Activated B cell treated with CpG ODN at 0.5 μM for 24 hours (primary cell): Measurements from ENCODE around the gene PCLO. TPM values are rescaled to one million over a fixed set of nuclear protein-coding genes. Genes with fewer than 3 reads are reported as not detected.

Experiments used
- ATAC-seq: fragments of 200-7000 bp; cut with Tn5 transposase; one replicate; pipeline ENCODE4 v1.10.0; 2021; ENCODE audit warnings: low read depth, mild to moderate bottlenecking, moderate library complexity
- CTCF ChIA-PET: fragments of 350-600 bp; sonication (Branson Sonifier 250); formaldehyde crosslinking; loops from one replicate; lab custom pipeline; 2021; ENCODE audit warnings: antibody characterized with exemption; lab: Charles Lee
- POLR2A ChIA-PET: fragments of 350-600 bp; sonication (Branson Sonifier 250); formaldehyde crosslinking; loops from one replicate; lab custom pipeline; 2021; ENCODE audit warnings: antibody characterized with exemption; lab: Charles Lee
- DNase-seq: peaks from one replicate; pipeline ENCODE4 v3.0.0; 2022
- H3K27ac Mint-ChIP-seq: one replicate; pipeline ENCODE4 v1.8.0; 2020; ENCODE audit warnings: mixed read lengths
- H3K27me3 Mint-ChIP-seq: one replicate; pipeline ENCODE4 v1.8.0; 2021; ENCODE audit warnings: mixed read lengths
- H3K36me3 Mint-ChIP-seq: one replicate; pipeline ENCODE4 v1.8.0; 2021; ENCODE audit warnings: low read depth, mixed read lengths
- H3K4me1 Mint-ChIP-seq: one replicate; pipeline ENCODE4 v1.8.0; 2021; ENCODE audit warnings: mixed read lengths
- H3K4me3 Mint-ChIP-seq: one replicate; pipeline ENCODE4 v1.8.0; 2020; ENCODE audit warnings: mild to moderate bottlenecking, mixed read lengths
- H3K9me3 Mint-ChIP-seq: one replicate; pipeline ENCODE4 v1.8.0; 2020; ENCODE audit warnings: mixed read lengths
- CTCF ChIP-seq: fragments of 200-600 bp; IDR thresholded peaks from one replicate; pipeline ENCODE4 v1.8.0; 2022; ENCODE audit warnings: antibody characterized with exemption, mild to moderate bottlenecking
- intact Hi-C: fragments of 100-400 bp; cut with micrococcal nuclease; formaldehyde crosslinking; loops from one replicate; pipeline ENCODE4 v1.15.1; 2024
- total RNA-seq: library from RNA; stranded (reverse); gene quantifications from 2 replicates; pipeline ENCODE4 v1.2.3, GENCODE V29; 2022

Gene PCLO
- total RNA-seq, 1 donor from 2014 or later = 0.07 TPM

GRCh38 chr7:83143107-83143506 lies 19.6 kb downstream of the PCLO start:
- Mint-ChIP-seq H3K27ac (no peak overlapping the region), H3K4me3 (no peak overlapping the region), H3K9me3 (no peaks in the 10 kb centered on the region), H3K36me3 (no peaks in the 10 kb centered on the region), H3K27me3 (no peaks in the 10 kb centered on the region), H3K4me1 (no peaks in the 10 kb centered on the region)
- POLR2A ChIA-PET = no interaction called here
- no peak for DNase-seq
- intact Hi-C loops = no loop called here
- TF ChIP-seq CTCF = no peak
- CTCF ChIA-PET = no interaction called here
- no peak for ATAC-seq

- no peak for TF ChIP-seq CTCF
- ChIA-PET POLR2A (no interaction called here), CTCF (no interaction called here)
- Mint-ChIP-seq H3K9me3 (peaks cover 2% of the 10 kb centered on the region), H3K27ac (no peak overlapping the region), H3K4me3 (no peak overlapping the region), H3K36me3 (no peaks in the 10 kb centered on the region), H3K27me3 (no peaks in the 10 kb centered on the region), H3K4me1 (no peaks in the 10 kb centered on the region)
- ATAC-seq (no peak), DNase-seq (no peak)
- intact Hi-C loops = no loop called here
These were observed 20.3 kb downstream of the PCLO start for GRCh38 chr7:83142365-83142764.

DNA sequence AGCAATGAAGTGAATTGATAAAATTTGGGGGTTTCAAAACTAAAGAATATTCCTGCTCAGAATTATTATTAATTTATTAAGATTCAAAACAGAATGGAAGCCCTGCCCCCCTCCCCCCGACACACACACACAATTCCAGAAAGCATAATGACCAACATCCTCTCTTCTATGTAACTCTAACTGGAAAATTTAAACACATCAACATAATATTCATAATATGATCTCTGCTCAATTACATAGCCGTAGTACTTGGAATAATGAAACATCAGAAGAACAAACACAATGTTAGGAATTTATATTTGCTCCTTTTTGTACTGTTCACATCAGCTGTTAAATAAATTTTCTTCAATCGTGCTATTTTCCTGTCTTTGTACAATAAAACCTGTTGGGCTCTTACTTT lies 20.8 kb downstream of the PCLO start:
- H3K36me3 Mint-ChIP-seq = no peaks in the 10 kb centered on the region
- no peak overlapping the region for H3K4me3 Mint-ChIP-seq
- no peak for TF ChIP-seq CTCF
- H3K27me3 Mint-ChIP-seq = no peaks in the 10 kb centered on the region
- intact Hi-C loops = no loop called here
- H3K4me1 Mint-ChIP-seq = no peaks in the 10 kb centered on the region
- ATAC-seq (no peak), DNase-seq (no peak)
- POLR2A ChIA-PET = no interaction called here
- CTCF ChIA-PET = no interaction called here
- H3K9me3 Mint-ChIP-seq = peaks cover 2% of the 10 kb centered on the region
- no peak overlapping the region for H3K27ac Mint-ChIP-seq

- ChIA-PET CTCF (no interaction called here), POLR2A (no interaction called here)
These were observed 31.8 kb downstream of the PCLO start for GRCh38 chr7:83130623-83131545.

More at GRCh38 chr7:83130623-83131545, 31.8 kb downstream of the PCLO start:
- intact Hi-C loops = no loop called here
- Mint-ChIP-seq H3K4me1 (no peaks in the 10 kb centered on the region), H3K27me3 (no peaks in the 10 kb centered on the region), H3K9me3 (no peaks in the 10 kb centered on the region), H3K4me3 (no peak overlapping the region), H3K36me3 (no peaks in the 10 kb centered on the region), H3K27ac (no peak overlapping the region)
- DNase-seq (no peak), ATAC-seq (no peak)
- TF ChIP-seq CTCF = no peak
